GM23338 (cell line): ENCODE results near the gene VSTM2B. TPM values are rescaled to one million over a fixed set of nuclear protein-coding genes. Genes with fewer than 3 reads are reported as not detected.

ENCODE experiments used
- ATAC-seq: fragments of 200-7000 bp; cut with Tn5 transposase; 3 replicates; pipeline ENCODE4 v1.9.1; 2020
- DNase-seq: peaks from one replicate; pipeline ENCODE4 v3.0.0-alpha.2; 2015; ENCODE audit warnings: low spot score
- H2AFZ ChIP-seq: fragments of 200-600 bp; sonication (generic); 2 replicates; pipeline ENCODE4 v1.8.0; 2016; ENCODE audit warnings: antibody characterized with exemption, mild to moderate bottlenecking, moderate library complexity
- H3F3A ChIP-seq: fragments of 200-600 bp; sonication (generic); replicated peaks from 2 replicates; pipeline ENCODE4 v1.8.0; 2017; ENCODE audit warnings: antibody characterized with exemption, mixed run types, low read depth
- H3K27ac ChIP-seq: fragments of 200-600 bp; sonication (generic); 2 replicates; pipeline ENCODE4 v1.6.1; 2016; ENCODE audit warnings: low read depth
- H3K27me3 ChIP-seq: fragments of 200-600 bp; sonication (generic); 2 replicates; pipeline ENCODE4 v1.8.0; 2016; ENCODE audit warnings: mild to moderate bottlenecking, mixed run types, moderate library complexity; ENCODE audit not compliant: insufficient read depth
- H3K36me3 ChIP-seq: fragments of 200-600 bp; sonication (generic); 2 replicates; pipeline ENCODE4 v1.8.0; 2016; ENCODE audit warnings: mild to moderate bottlenecking; ENCODE audit not compliant: insufficient read depth
- H3K4me1 ChIP-seq: fragments of 200-600 bp; sonication (generic); 2 replicates; pipeline ENCODE4 v1.8.0; 2016; ENCODE audit warnings: mild to moderate bottlenecking, moderate library complexity; ENCODE audit not compliant: insufficient read depth
- H3K4me2 ChIP-seq: fragments of 200-600 bp; sonication (generic); 2 replicates; pipeline ENCODE4 v1.7.1; 2017; ENCODE audit warnings: mixed run types
- H3K4me3 ChIP-seq: fragments of 200-600 bp; sonication (generic); 2 replicates; pipeline ENCODE4 v1.6.1; 2016; ENCODE audit warnings: mixed run types
- H3K79me2 ChIP-seq: fragments of 200-600 bp; sonication (generic); replicated peaks from 2 replicates; pipeline ENCODE4 v1.8.0; 2017; ENCODE audit warnings: mild to moderate bottlenecking; ENCODE audit not compliant: insufficient read depth
- H3K9me2 ChIP-seq: fragments of 200-600 bp; sonication (generic); 2 replicates; pipeline ENCODE4 v1.8.0; 2017; ENCODE audit not compliant: insufficient read depth
- H4K20me1 ChIP-seq: fragments of 200-600 bp; sonication (generic); replicated peaks from 2 replicates; pipeline ENCODE4 v1.8.0; 2017; ENCODE audit warnings: mild to moderate bottlenecking; ENCODE audit not compliant: insufficient read depth
- H3K27ac Mint-ChIP-seq: 2 replicates; pipeline ENCODE4 v1.8.0; 2020; ENCODE audit warnings: inconsistent platforms, mild to moderate bottlenecking, moderate library complexity, mixed read lengths
- H3K27me3 Mint-ChIP-seq: 3 replicates; pipeline ENCODE4 v1.8.0; 2022; ENCODE audit warnings: low read depth, mild to moderate bottlenecking, moderate library complexity, mixed read lengths, inconsistent platforms; ENCODE audit not compliant: insufficient read depth, poor library complexity
- H3K36me3 Mint-ChIP-seq: 3 replicates; pipeline ENCODE4 v1.8.0; 2021; ENCODE audit warnings: low read depth, mild to moderate bottlenecking, inconsistent platforms, moderate library complexity, mixed read lengths
- H3K4me1 Mint-ChIP-seq: 3 replicates; pipeline ENCODE4 v1.8.0; 2020; ENCODE audit warnings: mild to moderate bottlenecking, inconsistent platforms, mixed read lengths
- H3K4me3 Mint-ChIP-seq: 3 replicates; pipeline ENCODE4 v1.8.0; 2021; ENCODE audit warnings: moderate library complexity, mild to moderate bottlenecking, inconsistent platforms, mixed read lengths
- H3K9me3 Mint-ChIP-seq: 3 replicates; pipeline ENCODE4 v1.8.0; 2020; ENCODE audit warnings: moderate library complexity, mild to moderate bottlenecking, inconsistent platforms, mixed read lengths
- CREB1 ChIP-seq: fragments of 250-450 bp; sonication (Bioruptor Pico); IDR thresholded peaks from 2 replicates; pipeline ENCODE4 v1.5.0; 2020; ENCODE audit warnings: low read depth, mild to moderate bottlenecking, moderate library complexity
- CTCF ChIP-seq, 2 experiments: fragments of 200-600 bp in 1 of 2; sonication (generic) in 1 of 2; conservative IDR thresholded peaks; 2 replicates each; pipeline versions ENCODE4 v1.5.1 to v1.6.1; 2016 to 2017; ENCODE audit warnings: antibody characterized with exemption in 2 of 2, low read depth in 2 of 2, mild to moderate bottlenecking in 2 of 2, moderate library complexity in 1 of 2
- EZH2 ChIP-seq: fragments of 200-600 bp; sonication (generic); IDR thresholded peaks from one replicate; pipeline ENCODE4 v1.8.0; 2017; ENCODE audit warnings: antibody characterized with exemption, mild to moderate bottlenecking, low read depth; ENCODE audit not compliant: unreplicated experiment
- EZH2phosphoT487 ChIP-seq: fragments of 200-600 bp; sonication (generic); IDR thresholded peaks from one replicate; pipeline ENCODE4 v1.8.1; 2018; ENCODE audit warnings: antibody characterized with exemption; ENCODE audit not compliant: unreplicated experiment
- JUNB ChIP-seq: IDR thresholded peaks from one replicate; pipeline ENCODE4 v1.6.1; 2016; ENCODE audit warnings: antibody characterized with exemption; ENCODE audit not compliant: unreplicated experiment
- NANOG ChIP-seq: IDR thresholded peaks from 2 replicates; pipeline ENCODE4 v1.6.1; 2016; ENCODE audit warnings: antibody characterized with exemption, borderline replicate concordance
- POLR2AphosphoS5 ChIP-seq: IDR thresholded peaks from 2 replicates; pipeline ENCODE4 v1.6.1; 2016; ENCODE audit warnings: antibody characterized with exemption, low read depth
- REST ChIP-seq: IDR thresholded peaks from one replicate; pipeline ENCODE4 v1.6.1; 2018; ENCODE audit warnings: antibody characterized with exemption; ENCODE audit not compliant: unreplicated experiment
- STAT1 ChIP-seq: IDR thresholded peaks from one replicate; pipeline ENCODE4 v1.6.1; 2016; ENCODE audit warnings: antibody characterized with exemption; ENCODE audit not compliant: unreplicated experiment
- ZNF114 ChIP-seq: fragments of 250-450 bp; sonication (Bioruptor Pico); IDR thresholded peaks from 2 replicates; pipeline ENCODE4 v1.5.0; 2020; ENCODE audit warnings: mild to moderate bottlenecking, moderate library complexity
- ZNF331 ChIP-seq: fragments of 250-450 bp; sonication (Bioruptor Pico); IDR thresholded peaks from 2 replicates; pipeline ENCODE4 v1.5.0; 2020; ENCODE audit warnings: low read depth, mild to moderate bottlenecking, moderate library complexity
- polyA plus RNA-seq: library from polyadenylated mRNA; unstranded; fragments of >200 nt; fragmentation: Nextera tagmentation; extraction: Ambion mirVana; gene quantifications from 2 replicates; pipeline ENCODE4 v1.2.1, GENCODE V29; 2016
- total RNA-seq: library from RNA; depleted of rRNA; stranded (reverse); fragments of >200 nt; shearing (Covaris generic); gene quantifications from 2 replicates; pipeline ENCODE4 v1.2.3, GENCODE V29; 2014

VSTM2B gene
- total and polyA plus RNA-seq, 2 experiments from 2014 or later, result 1.2 to 1.8 TPM

GRCh38 chr19:29545866-29546582 is 20.2 kb downstream of the VSTM2B start:
- Histone ChIP-seq H3K4me2 (no peak overlapping the region), H3F3A (no peaks in the 10 kb centered on the region), H4K20me1 (no peaks in the 10 kb centered on the region), H3K4me3 (no peak overlapping the region), H3K27ac (no peak overlapping the region), H3K4me1 (no peaks in the 10 kb centered on the region), H3K27me3 (no peaks in the 10 kb centered on the region), H3K36me3 (no peaks in the 10 kb centered on the region), H2AFZ (no peak overlapping the region), H3K9me2 (peaks cover 12% of the 10 kb centered on the region; the same call in 1 of the 2 replicates), H3K79me2 (no peaks in the 10 kb centered on the region)
- DNase-seq (no peak), ATAC-seq (no peak)
- Mint-ChIP-seq H3K27ac (no peak overlapping the region), H3K27me3 (peaks cover 4% of the 10 kb centered on the region), H3K36me3 (peaks cover 3% of the 10 kb centered on the region; the same call in 2 of the 3 replicates), H3K9me3 (peaks cover 3% of the 10 kb centered on the region; the same call in 1 of the 3 replicates), H3K4me3 (no peak overlapping the region), H3K4me1 (peaks cover 3% of the 10 kb centered on the region; the same call in 1 of the 3 replicates)
- no peak for TF ChIP-seq NANOG
- TF ChIP-seq ZNF114 (CRISPR knock-in tag), result no peak
- no peak for TF ChIP-seq CREB1 (CRISPR knock-in tag)
- no peak for TF ChIP-seq EZH2
- TF ChIP-seq POLR2AphosphoS5, result no peak
- no peak for TF ChIP-seq EZH2phosphoT487
- TF ChIP-seq REST, result no peak
- TF ChIP-seq CTCF (conservative IDR thresholded peaks at IDR 0.05; ENCODE audit: low read depth in 2 of 2), result no peak
- TF ChIP-seq STAT1, result no peak
- TF ChIP-seq JUNB, result no peak
- no peak for TF ChIP-seq ZNF331 (CRISPR knock-in tag)
